ENCODE measurements around the gene PRDX2.

DNA sequence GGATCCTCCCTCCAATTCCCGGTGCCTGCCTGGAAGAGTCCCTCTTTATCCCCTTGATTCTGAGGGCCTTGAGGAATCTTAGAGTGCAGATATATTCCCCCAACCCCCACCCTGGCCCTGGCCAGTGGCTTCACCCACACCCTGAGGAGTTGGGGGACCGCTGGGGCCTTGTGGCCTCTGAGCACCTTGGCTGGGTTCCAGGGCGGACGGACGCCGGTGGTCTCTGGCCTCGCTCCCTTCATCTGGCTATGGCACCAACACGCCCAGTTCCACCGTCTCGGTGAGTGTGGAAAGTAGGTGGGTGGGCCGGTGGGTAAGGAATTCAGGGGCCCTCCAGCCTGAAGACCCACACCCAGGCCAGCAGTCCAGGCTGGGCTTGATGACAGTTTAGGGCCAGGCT is 41.7 kb upstream of the PRDX2 start:
- TF ChIP-seq, protein P1, sequence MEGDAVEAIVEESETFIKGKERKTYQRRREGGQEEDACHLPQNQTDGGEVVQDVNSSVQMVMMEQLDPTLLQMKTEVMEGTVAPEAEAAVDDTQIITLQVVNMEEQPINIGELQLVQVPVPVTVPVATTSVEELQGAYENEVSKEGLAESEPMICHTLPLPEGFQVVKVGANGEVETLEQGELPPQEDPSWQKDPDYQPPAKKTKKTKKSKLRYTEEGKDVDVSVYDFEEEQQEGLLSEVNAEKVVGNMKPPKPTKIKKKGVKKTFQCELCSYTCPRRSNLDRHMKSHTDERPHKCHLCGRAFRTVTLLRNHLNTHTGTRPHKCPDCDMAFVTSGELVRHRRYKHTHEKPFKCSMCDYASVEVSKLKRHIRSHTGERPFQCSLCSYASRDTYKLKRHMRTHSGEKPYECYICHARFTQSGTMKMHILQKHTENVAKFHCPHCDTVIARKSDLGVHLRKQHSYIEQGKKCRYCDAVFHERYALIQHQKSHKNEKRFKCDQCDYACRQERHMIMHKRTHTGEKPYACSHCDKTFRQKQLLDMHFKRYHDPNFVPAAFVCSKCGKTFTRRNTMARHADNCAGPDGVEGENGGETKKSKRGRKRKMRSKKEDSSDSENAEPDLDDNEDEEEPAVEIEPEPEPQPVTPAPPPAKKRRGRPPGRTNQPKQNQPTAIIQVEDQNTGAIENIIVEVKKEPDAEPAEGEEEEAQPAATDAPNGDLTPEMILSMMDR (conservative IDR thresholded peaks at IDR 0.05; ENCODE audit: low read length) = no peak
- TF ChIP-seq EZH2phosphoT487 (IDR thresholded peaks at IDR 0.05; ENCODE audit: borderline replicate concordance, low read depth, low read length) = no peak
